Activated T-helper 1 cell treated with anti-CD3 and anti-CD28 coated beads, Interleukin-12 subunit alpha, Interleukin-12 subunit beta, Interleukin-2, Interleukin-4 antibody, amounts not matched to agents 30 ng/mL and 10 ng/mL and 1 ng/mL, durations not matched to agents 14 hours and 24 hours and 36 hours (primary cell): ENCODE data around the gene MYH10. TPM values are rescaled to one million over a fixed set of nuclear protein-coding genes. Genes with fewer than 3 reads are reported as not detected.
"Not testable (repeated sequence)": the region's sequence is repeated elsewhere in the genome, so short reads cannot be mapped to it uniquely, and the experiment has no call there.

Source experiments
- DNase-seq: peaks from one replicate; pipeline ENCODE4 v3.0.0; 2021; ENCODE audit warnings: low spot score
- H3K27ac Mint-ChIP-seq: one replicate; pipeline ENCODE4 v1.8.0; 2021; ENCODE audit warnings: mild to moderate bottlenecking, mixed read lengths
- H3K27me3 Mint-ChIP-seq: one replicate; pipeline ENCODE4 v1.8.0; 2022; ENCODE audit warnings: mild to moderate bottlenecking, moderate library complexity, mixed read lengths; ENCODE audit not compliant: insufficient read depth
- H3K36me3 Mint-ChIP-seq: one replicate; pipeline ENCODE4 v1.8.0; 2021; ENCODE audit warnings: low read depth, mixed read lengths
- H3K4me1 Mint-ChIP-seq: one replicate; pipeline ENCODE4 v1.8.0; 2021; ENCODE audit warnings: low read depth, mixed read lengths
- H3K4me3 Mint-ChIP-seq: one replicate; pipeline ENCODE4 v1.8.0; 2021; ENCODE audit warnings: mild to moderate bottlenecking, moderate library complexity, mixed read lengths
- H3K9me3 Mint-ChIP-seq: one replicate; pipeline ENCODE4 v1.8.0; 2021; ENCODE audit warnings: mixed read lengths
- intact Hi-C: fragments of 100-400 bp; cut with micrococcal nuclease; formaldehyde crosslinking; loops from one replicate; pipeline ENCODE4 v1.15.1; 2024
- total RNA-seq: library from RNA; stranded (reverse); gene quantifications from 2 replicates; pipeline ENCODE4 v1.2.3, GENCODE V29; 2022

The MYH10 gene
- total RNA-seq, 1 donor from 2014 or later, result 15.3 TPM

GRCh38 chr17:8662076-8662831 lies 31.7 kb upstream of the MYH10 start:
- Mint-ChIP-seq H3K27ac (no peak overlapping the region), H3K4me3 (no peak overlapping the region), H3K27me3 (peaks cover 2% of the 10 kb centered on the region), H3K9me3 (peaks cover 4% of the 10 kb centered on the region), H3K4me1 (no peaks in the 10 kb centered on the region), H3K36me3 (no peaks in the 10 kb centered on the region)
- intact Hi-C loops, result no loop called here
- no peak for DNase-seq

- H3K9me3 Mint-ChIP-seq, H3K27ac Mint-ChIP-seq, intact Hi-C loops, H3K27me3 Mint-ChIP-seq, H3K4me1 Mint-ChIP-seq, H3K4me3 Mint-ChIP-seq, DNase-seq, H3K36me3 Mint-ChIP-seq: not testable (repeated sequence)
Measured at GRCh38 chr17:8660709-8661108, 30.2 kb upstream of the MYH10 start.

- no peaks in the 10 kb centered on the region for H3K36me3 Mint-ChIP-seq
- DNase-seq, result no peak
- H3K27me3 Mint-ChIP-seq, result peaks cover 5% of the 10 kb centered on the region
- H3K4me1 Mint-ChIP-seq, result no peaks in the 10 kb centered on the region
- no peak overlapping the region for H3K27ac Mint-ChIP-seq
- intact Hi-C loops, result no loop called here
- no peak overlapping the region for H3K4me3 Mint-ChIP-seq
- peaks cover 9% of the 10 kb centered on the region for H3K9me3 Mint-ChIP-seq
Measured at GRCh38 chr17:8659758-8660410, 29.4 kb upstream of the MYH10 start.

GRCh38 chr17:8658810-8659209 lies 28.3 kb upstream of the MYH10 start:
- H3K4me3 Mint-ChIP-seq, result no peak overlapping the region
- H3K9me3 Mint-ChIP-seq, result peaks cover 9% of the 10 kb centered on the region
- H3K27me3 Mint-ChIP-seq, result peaks cover 7% of the 10 kb centered on the region
- intact Hi-C loops, result no loop called here
- H3K4me1 Mint-ChIP-seq, result no peaks in the 10 kb centered on the region
- H3K36me3 Mint-ChIP-seq, result no peaks in the 10 kb centered on the region
- no peak overlapping the region for H3K27ac Mint-ChIP-seq
- no peak for DNase-seq

- H3K36me3 Mint-ChIP-seq, result no peaks in the 10 kb centered on the region
- H3K9me3 Mint-ChIP-seq, result peaks cover 9% of the 10 kb centered on the region
- no peak overlapping the region for H3K4me3 Mint-ChIP-seq
- no peaks in the 10 kb centered on the region for H3K4me1 Mint-ChIP-seq
- intact Hi-C loops, result no loop called here
- H3K27me3 Mint-ChIP-seq, result peaks cover 7% of the 10 kb centered on the region
- no peak overlapping the region for H3K27ac Mint-ChIP-seq
- DNase-seq, result no peak
Measured at GRCh38 chr17:8656693-8657092, 26.2 kb upstream of the MYH10 start.

GRCh38 chr17:8654822-8655221 lies 24.3 kb upstream of the MYH10 start:
- DNase-seq, result no peak
- Mint-ChIP-seq H3K4me3 (no peak overlapping the region), H3K4me1 (no peaks in the 10 kb centered on the region), H3K27ac (no peak overlapping the region), H3K27me3 (peaks cover 14% of the 10 kb centered on the region), H3K36me3 (no peaks in the 10 kb centered on the region), H3K9me3 (peaks cover 9% of the 10 kb centered on the region)
- intact Hi-C loops, result no loop called here

GRCh38 chr17:8651013-8651412 lies 20.5 kb upstream of the MYH10 start:
- intact Hi-C loops, result no loop called here
- no peak overlapping the region for H3K27ac Mint-ChIP-seq
- H3K9me3 Mint-ChIP-seq, result no peaks in the 10 kb centered on the region
- peaks cover 14% of the 10 kb centered on the region for H3K27me3 Mint-ChIP-seq
- H3K4me1 Mint-ChIP-seq, result no peaks in the 10 kb centered on the region
- no peak overlapping the region for H3K4me3 Mint-ChIP-seq
- DNase-seq, result no peak
- H3K36me3 Mint-ChIP-seq, result no peaks in the 10 kb centered on the region

- H3K9me3 Mint-ChIP-seq, result no peaks in the 10 kb centered on the region
- H3K36me3 Mint-ChIP-seq, result no peaks in the 10 kb centered on the region
- no peak overlapping the region for H3K4me3 Mint-ChIP-seq
- intact Hi-C loops, result no loop called here
- no peak for DNase-seq
- H3K27me3 Mint-ChIP-seq, result peaks cover 10% of the 10 kb centered on the region
- no peaks in the 10 kb centered on the region for H3K4me1 Mint-ChIP-seq
- no peak overlapping the region for H3K27ac Mint-ChIP-seq
Measured at GRCh38 chr17:8650119-8650499, 19.6 kb upstream of the MYH10 start.

- Mint-ChIP-seq H3K4me1 (no peaks in the 10 kb centered on the region), H3K4me3 (no peak overlapping the region), H3K27ac (no peak overlapping the region), H3K9me3 (no peaks in the 10 kb centered on the region), H3K27me3 (peaks cover 9% of the 10 kb centered on the region), H3K36me3 (no peaks in the 10 kb centered on the region)
- intact Hi-C loops, result no loop called here
- DNase-seq, result no peak
Measured at GRCh38 chr17:8649157-8650118, 18.9 kb upstream of the MYH10 start.

GRCh38 chr17:8647956-8648355 lies 17.4 kb upstream of the MYH10 start:
- intact Hi-C loops, result no loop called here
- Mint-ChIP-seq H3K36me3 (no peaks in the 10 kb centered on the region), H3K4me3 (no peak overlapping the region), H3K9me3 (no peaks in the 10 kb centered on the region), H3K27me3 (peaks cover 7% of the 10 kb centered on the region), H3K27ac (no peak overlapping the region), H3K4me1 (no peaks in the 10 kb centered on the region)
- DNase-seq, result no peak

GRCh38 chr17:8647202-8647601 lies 16.7 kb upstream of the MYH10 start:
- Mint-ChIP-seq H3K27ac (no peak overlapping the region), H3K27me3 (peaks cover 7% of the 10 kb centered on the region), H3K36me3 (no peaks in the 10 kb centered on the region), H3K4me1 (no peaks in the 10 kb centered on the region), H3K4me3 (no peak overlapping the region), H3K9me3 (no peaks in the 10 kb centered on the region)
- intact Hi-C loops, result no loop called here
- DNase-seq, result no peak

GRCh38 chr17:8644507-8644902 lies 14.0 kb upstream of the MYH10 start:
- Mint-ChIP-seq H3K27me3 (peaks cover 2% of the 10 kb centered on the region), H3K27ac (no peak overlapping the region), H3K4me1 (no peaks in the 10 kb centered on the region), H3K4me3 (no peak overlapping the region), H3K9me3 (no peaks in the 10 kb centered on the region), H3K36me3 (no peaks in the 10 kb centered on the region)
- intact Hi-C loops, result no loop called here
- DNase-seq, result no peak
